Endodermal cell (in vitro differentiated cells): ENCODE results near the gene TBC1D24. TPM values are rescaled to one million over a fixed set of nuclear protein-coding genes. Genes with fewer than 3 reads are reported as not detected.

Source experiments
- DNase-seq: peaks from one replicate; pipeline ENCODE4 v3.0.0-alpha.2; 2017
- H3K27ac ChIP-seq: 2 replicates; pipeline ENCODE4 v1.5.1; 2013; ENCODE audit warnings: mild to moderate bottlenecking, low read depth, low read length, moderate library complexity
- H3K27me3 ChIP-seq: 2 replicates; pipeline ENCODE4 v1.6.1; 2013; ENCODE audit warnings: mild to moderate bottlenecking, low read length, moderate library complexity; ENCODE audit not compliant: insufficient read depth, control insufficient read depth, poor library complexity, severe bottlenecking
- H3K36me3 ChIP-seq: 2 replicates; pipeline ENCODE4 v1.7.0; 2013; ENCODE audit warnings: mild to moderate bottlenecking, low read length, moderate library complexity; ENCODE audit not compliant: control insufficient read depth, insufficient read depth
- H3K4me1 ChIP-seq: one replicate; pipeline ENCODE4 v1.7.0; 2013; ENCODE audit warnings: low read length; ENCODE audit not compliant: control insufficient read depth, insufficient read depth
- H3K4me3 ChIP-seq: 2 replicates; pipeline ENCODE4 v1.5.1; 2013; ENCODE audit warnings: mild to moderate bottlenecking, low read length, moderate library complexity
- H3K9ac ChIP-seq: 2 replicates; pipeline ENCODE4 v1.6.1; 2013; ENCODE audit warnings: mild to moderate bottlenecking, low read length, moderate library complexity; ENCODE audit not compliant: poor library complexity, severe bottlenecking; ENCODE audit errors: extremely low read depth
- H3K9me3 ChIP-seq: 2 replicates; pipeline ENCODE4 v1.6.1; 2013; ENCODE audit warnings: mild to moderate bottlenecking, low read length, moderate library complexity; ENCODE audit not compliant: control insufficient read depth
- H3K27ac Mint-ChIP-seq: 2 replicates; pipeline ENCODE4 v1.8.0; 2020; ENCODE audit warnings: mixed read lengths
- H3K27me3 Mint-ChIP-seq: 2 replicates; pipeline ENCODE4 v1.8.0; 2021; ENCODE audit warnings: mild to moderate bottlenecking, mixed read lengths; ENCODE audit not compliant: insufficient read depth
- H3K36me3 Mint-ChIP-seq: 2 replicates; pipeline ENCODE4 v1.8.0; 2020; ENCODE audit warnings: low read depth, mixed read lengths
- H3K4me1 Mint-ChIP-seq: 2 replicates; pipeline ENCODE4 v1.8.0; 2020; ENCODE audit warnings: mixed read lengths
- H3K4me3 Mint-ChIP-seq: 2 replicates; pipeline ENCODE4 v1.8.0; 2020; ENCODE audit warnings: mild to moderate bottlenecking, moderate library complexity, mixed read lengths
- H3K9me3 Mint-ChIP-seq: 2 replicates; pipeline ENCODE4 v1.8.0; 2020; ENCODE audit warnings: mild to moderate bottlenecking, mixed read lengths
- CTCF ChIP-seq: fragments of 200-600 bp; sonication (generic); conservative IDR thresholded peaks from 2 replicates; pipeline ENCODE4 v1.5.0; 2021; ENCODE audit warnings: antibody characterized with exemption, mild to moderate bottlenecking
- WGBS, 2 experiments: methylation state at CpG; one replicate each; pipeline versions ENCODE4 v1.1.5 to v1.1.7; 2013; ENCODE audit warnings: missing lambda C conversion rate in 2 of 2, mixed read lengths in 1 of 2; ENCODE audit not compliant: insufficient coverage in 1 of 2, insufficient read length in 1 of 2; 5-methylcytosine and 5-hydroxymethylcytosine counted together
- total RNA-seq, 2 donors: library from RNA; stranded (reverse); fragmentation: NEBNext Ultra II Directional in 1 of 2; extraction: Animal tissue kit (Norgen Biotek cat#: 25700) in 1 of 2; gene quantifications; 2 replicates in 1 of 2; 3 replicates in 1 of 2; pipeline ENCODE4 v1.2.1, GENCODE V29; 2021

The TBC1D24 gene
- total RNA-seq, 2 donors from 2014 or later: 15.7 to 19.4 TPM

GRCh38 chr16:2466667-2467527 lies 8.0 kb upstream of the TBC1D24 start:
- no peak overlapping the region for H3K27ac Mint-ChIP-seq
- no peaks in the 10 kb centered on the region for H3K9me3 Mint-ChIP-seq
- Histone ChIP-seq H3K4me3 (no peak overlapping the region), H3K9ac (no peak overlapping the region), H3K9me3 (no peaks in the 10 kb centered on the region), H3K4me1 (peaks cover 11% of the 10 kb centered on the region), H3K27ac (no peak overlapping the region), H3K36me3 (peaks cover 1% of the 10 kb centered on the region), H3K27me3 (peaks cover 18% of the 10 kb centered on the region)
- peaks cover 24% of the 10 kb centered on the region for H3K27me3 Mint-ChIP-seq
- peaks cover 4% of the 10 kb centered on the region for H3K4me1 Mint-ChIP-seq
- peaks cover 6% of the 10 kb centered on the region for H3K36me3 Mint-ChIP-seq
- peak; percentile 54 for DNase-seq
- no peak for TF ChIP-seq CTCF
- peak overlapping the region; percentile 22 for H3K4me3 Mint-ChIP-seq
- 93 to 98% methylated on average over 22 to 29 of the region's 29 CpGs for WGBS, 2 experiments

- peak; percentile 84 for DNase-seq
- H3K27me3 ChIP-seq: peaks cover 25% of the 10 kb centered on the region
- 7 to 16% methylated on average over 22 to 80 of the region's 80 CpGs for WGBS, 2 experiments
- no peak overlapping the region for H3K9ac ChIP-seq
- H3K4me3 ChIP-seq: peak overlapping the region; percentile 59
- Mint-ChIP-seq H3K36me3 (peaks cover 6% of the 10 kb centered on the region), H3K4me1 (peaks cover 4% of the 10 kb centered on the region), H3K9me3 (no peaks in the 10 kb centered on the region), H3K4me3 (peak overlapping the region; percentile 56), H3K27ac (peak overlapping the region; percentile 75), H3K27me3 (peaks cover 32% of the 10 kb centered on the region)
- H3K36me3 ChIP-seq: no peaks in the 10 kb centered on the region
- no peak overlapping the region for H3K27ac ChIP-seq
- TF ChIP-seq CTCF: peak; percentile 42
- H3K4me1 ChIP-seq: peaks cover 11% of the 10 kb centered on the region
- H3K9me3 ChIP-seq: no peaks in the 10 kb centered on the region
These were observed 7.2 kb upstream of the TBC1D24 start for GRCh38 chr16:2467528-2468232.

GRCh38 chr16:2468233-2468724 lies 6.6 kb upstream of the TBC1D24 start:
- Mint-ChIP-seq H3K4me1 (peaks cover 4% of the 10 kb centered on the region), H3K27ac (peak overlapping the region; percentile 75), H3K9me3 (no peaks in the 10 kb centered on the region), H3K27me3 (peaks cover 38% of the 10 kb centered on the region), H3K4me3 (peak overlapping the region; percentile 56), H3K36me3 (peaks cover 4% of the 10 kb centered on the region)
- peak; percentile 76 for DNase-seq
- no peaks in the 10 kb centered on the region for H3K36me3 ChIP-seq
- no peak for TF ChIP-seq CTCF
- peak overlapping the region; percentile 59 for H3K4me3 ChIP-seq
- no peaks in the 10 kb centered on the region for H3K9me3 ChIP-seq
- no peak overlapping the region for H3K9ac ChIP-seq
- peaks cover 31% of the 10 kb centered on the region for H3K27me3 ChIP-seq
- H3K4me1 ChIP-seq: peaks cover 11% of the 10 kb centered on the region
- WGBS, 2 experiments: 5% methylated on average over 12 to 38 of the region's 38 CpGs
- H3K27ac ChIP-seq: no peak overlapping the region
